HEK293 (cell line): Measurements from ENCODE around the gene MTA3.

ENCODE experiments used
- CTCF ChIA-PET: fragments of 350-600 bp; formaldehyde crosslinking; extraction: SDS; loops from one replicate; lab custom pipeline; 2021; ENCODE audit warnings: antibody characterized with exemption; lab: Yijun Ruan, JAX
- POLR2A ChIA-PET: fragments of 300-600 bp; formaldehyde crosslinking; extraction: SDS; loops from one replicate; lab custom pipeline; 2020; ENCODE audit warnings: antibody characterized with exemption, inconsistent platforms; lab: Yijun Ruan, JAX
- H3K27ac ChIP-seq: fragments of 200-500 bp; sonication (Bioruptor generic); 2 replicates; pipeline ENCODE4 v1.5.1; 2014; ENCODE audit warnings: low read depth, low read length, control low read depth, inconsistent platforms; ENCODE audit errors: extremely low read depth
- H3K36me3 ChIP-seq, 2 experiments: fragments of 200-500 bp in 1 of 2; sonication (Bioruptor generic) in 1 of 2; 1 replicate in 1 of 2; 2 replicates in 1 of 2; pipeline ENCODE4 v1.5.1; 2014 to 2017; ENCODE audit warnings: inconsistent platforms in 2 of 2, low read length in 2 of 2; ENCODE audit not compliant: control insufficient read depth in 2 of 2, insufficient read depth in 1 of 2
- H3K4me1 ChIP-seq: fragments of 200-500 bp; sonication (Bioruptor generic); 2 replicates; pipeline ENCODE4 v1.5.1; 2014; ENCODE audit warnings: mild to moderate bottlenecking, low read length, inconsistent platforms; ENCODE audit not compliant: control insufficient read depth, insufficient read depth
- H3K4me3 ChIP-seq: 2 replicates; pipeline ENCODE4 v1.5.1; 2011; ENCODE audit warnings: low read depth, mild to moderate bottlenecking, control low read depth, low read length, moderate library complexity
- H3K9me3 ChIP-seq: fragments of 200-500 bp; sonication (Bioruptor generic); 2 replicates; pipeline ENCODE4 v1.5.1; 2014; ENCODE audit warnings: low read depth, low read length, inconsistent platforms; ENCODE audit not compliant: control insufficient read depth, insufficient read depth
- SCRT2 ChIP-seq: fragments of 450-650 bp; formaldehyde crosslinking; IDR thresholded peaks from 2 replicates; pipeline ENCODE4 v1.5.1; 2016; ENCODE audit warnings: missing biosample characterization, missing genetic modification characterization
- SP7 ChIP-seq: fragments of 450-650 bp; formaldehyde crosslinking; IDR thresholded peaks from 2 replicates; pipeline ENCODE4 v1.5.1; 2016; ENCODE audit warnings: missing biosample characterization, missing genetic modification characterization
- ZBTB48 ChIP-seq: fragments of 450-650 bp; formaldehyde crosslinking; IDR thresholded peaks from 2 replicates; pipeline ENCODE4 v1.5.1; 2016; ENCODE audit warnings: missing biosample characterization, missing genetic modification characterization
- ZFHX2 ChIP-seq: fragments of 450-650 bp; formaldehyde crosslinking; conservative IDR thresholded peaks from 2 replicates; pipeline ENCODE4 v1.5.1; 2016; ENCODE audit warnings: missing biosample characterization, missing genetic modification characterization
- ZNF114 ChIP-seq: fragments of 450-650 bp; formaldehyde crosslinking; IDR thresholded peaks from 2 replicates; pipeline ENCODE4 v1.5.0; 2017; ENCODE audit warnings: missing biosample characterization, missing genetic modification characterization
- ZNF121 ChIP-seq: fragments of 450-650 bp; formaldehyde crosslinking; IDR thresholded peaks from 2 replicates; pipeline ENCODE4 v1.5.1; 2016; ENCODE audit warnings: missing biosample characterization, missing genetic modification characterization
- ZNF132 ChIP-seq: fragments of 450-650 bp; formaldehyde crosslinking; IDR thresholded peaks from 2 replicates; pipeline ENCODE4 v1.5.1; 2017; ENCODE audit warnings: missing biosample characterization, missing genetic modification characterization, borderline replicate concordance
- ZNF157 ChIP-seq: fragments of 450-650 bp; formaldehyde crosslinking; IDR thresholded peaks from 2 replicates; pipeline ENCODE4 v1.5.1; 2016; ENCODE audit warnings: missing biosample characterization, missing genetic modification characterization
- ZNF19 ChIP-seq: fragments of 450-650 bp; formaldehyde crosslinking; IDR thresholded peaks from 2 replicates; pipeline ENCODE4; 2016; ENCODE audit warnings: missing biosample characterization, missing genetic modification characterization, low read depth
- ZNF292 ChIP-seq: fragments of 450-650 bp; formaldehyde crosslinking; IDR thresholded peaks from 2 replicates; pipeline ENCODE4 v1.5.1; 2016; ENCODE audit warnings: low read depth, missing biosample characterization, missing genetic modification characterization, borderline replicate concordance
- ZNF433 ChIP-seq: fragments of 450-650 bp; formaldehyde crosslinking; IDR thresholded peaks from 2 replicates; pipeline ENCODE4 v1.5.1; 2016; ENCODE audit warnings: missing biosample characterization, missing genetic modification characterization, low read depth
- ZNF510 ChIP-seq: fragments of 450-650 bp; formaldehyde crosslinking; IDR thresholded peaks from 2 replicates; pipeline ENCODE4 v1.5.1; 2018; ENCODE audit warnings: mild to moderate bottlenecking, missing genetic modification characterization, missing biosample characterization; ENCODE audit not compliant: insufficient replicate concordance
- ZNF544 ChIP-seq: fragments of 450-650 bp; formaldehyde crosslinking; IDR thresholded peaks from 2 replicates; pipeline ENCODE4 v1.5.0; 2017; ENCODE audit warnings: missing biosample characterization, missing genetic modification characterization
- ZNF664 ChIP-seq: fragments of 450-650 bp; formaldehyde crosslinking; IDR thresholded peaks from 2 replicates; pipeline ENCODE4 v1.5.1; 2016; ENCODE audit warnings: missing biosample characterization, missing genetic modification characterization
- ZNF777 ChIP-seq: fragments of 450-650 bp; formaldehyde crosslinking; IDR thresholded peaks from 2 replicates; pipeline ENCODE4 v1.5.1; 2017; ENCODE audit warnings: missing biosample characterization, missing genetic modification characterization, borderline replicate concordance
- TF ChIP-seq, protein P1 (sequence below): fragments of 450-650 bp; formaldehyde crosslinking; IDR thresholded peaks from 2 replicates; pipeline ENCODE4 v1.5.1; 2016; ENCODE audit warnings: missing biosample characterization, missing genetic modification characterization
- TF ChIP-seq, protein P2 (sequence below): fragments of 450-650 bp; formaldehyde crosslinking; IDR thresholded peaks from 2 replicates; pipeline ENCODE4 v1.5.1; 2016; ENCODE audit warnings: missing biosample characterization, missing genetic modification characterization

Gene MTA3

DNA sequence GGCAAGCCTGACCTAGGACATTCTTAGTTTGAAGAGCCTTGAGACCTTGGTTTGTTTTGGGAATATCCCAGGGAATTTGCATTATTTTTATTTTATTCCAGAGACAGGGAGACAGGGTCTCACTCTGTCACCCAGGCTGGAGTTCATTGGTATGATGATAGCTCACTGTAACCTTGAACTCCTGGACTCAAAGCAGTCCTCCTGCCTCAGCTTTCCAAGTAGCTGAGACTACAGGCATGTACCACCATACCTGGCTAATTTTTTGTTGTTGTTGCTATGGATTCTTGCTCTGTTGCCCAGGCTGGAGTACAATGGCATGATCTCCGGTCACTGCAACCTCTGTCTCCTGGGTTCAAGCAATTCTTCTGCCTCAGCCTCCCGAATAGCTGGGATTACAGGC, 4.8 kb downstream of the MTA3 start:
- Histone ChIP-seq H3K4me3 (no peak overlapping the region), H3K4me1 (no peaks in the 10 kb centered on the region), H3K9me3 (no peaks in the 10 kb centered on the region), H3K27ac (no peak overlapping the region), H3K36me3 (peaks cover 51 to 61% of the 10 kb centered on the region in 2 experiments)
- TF ChIP-seq ZBTB48 (tag by site-specific recombination) = no peak
- TF ChIP-seq ZNF132 (tag by site-specific recombination) = no peak
- no peak for TF ChIP-seq SP7
- TF ChIP-seq ZNF19 (tag by site-specific recombination) = no peak
- no peak for TF ChIP-seq ZNF777 (tag by site-specific recombination)
- no peak for TF ChIP-seq SCRT2
- ChIA-PET CTCF (interaction anchor here (0.6 kb wide), 1 partner anchor 75 kb away, joined by 3 read pairs; no protein-coding TSS in a partner anchor), POLR2A (no interaction called here)

DNA sequence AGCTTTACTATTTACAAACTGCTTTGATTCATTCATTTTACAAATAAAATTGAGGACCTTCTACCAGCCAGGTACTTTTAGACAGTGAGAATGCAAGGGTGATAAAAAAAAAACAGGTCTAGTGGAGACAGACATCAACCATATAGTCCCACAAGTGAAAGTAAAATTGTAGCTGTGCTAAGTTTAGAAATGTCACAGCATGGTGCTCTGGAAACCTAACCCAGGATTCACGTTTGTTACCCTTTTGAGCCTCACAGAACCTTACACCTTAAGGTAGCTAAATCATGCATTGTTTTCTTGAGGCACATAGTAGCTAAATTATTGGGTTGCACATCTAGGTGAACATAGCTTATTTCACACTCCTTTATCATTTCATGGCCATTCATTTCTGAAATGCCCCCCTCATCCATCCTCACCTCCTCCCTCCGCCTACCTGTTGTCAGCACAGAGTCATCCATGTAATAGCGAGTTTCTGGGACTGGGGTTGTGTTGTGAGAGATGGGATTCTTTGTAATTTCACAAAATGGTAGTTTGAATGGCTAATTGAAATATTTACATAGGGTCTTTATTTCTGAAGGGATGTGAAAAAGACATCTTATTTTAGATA, 7.1 kb downstream of the MTA3 start:
- ChIA-PET POLR2A (no interaction called here), CTCF (interaction anchor here (0.6 kb wide), 1 partner anchor 20 kb away, joined by 3 read pairs; no protein-coding TSS in a partner anchor)
- Histone ChIP-seq H3K27ac (no peak overlapping the region), H3K4me1 (no peaks in the 10 kb centered on the region), H3K36me3 (peaks cover 63 to 81% of the 10 kb centered on the region in 2 experiments), H3K4me3 (no peak overlapping the region), H3K9me3 (no peaks in the 10 kb centered on the region)
- TF ChIP-seq ZNF157 (tag by site-specific recombination) (no peak), ZNF664 (tag by site-specific recombination) (peak; percentile 80), ZNF114 (no peak)

DNA sequence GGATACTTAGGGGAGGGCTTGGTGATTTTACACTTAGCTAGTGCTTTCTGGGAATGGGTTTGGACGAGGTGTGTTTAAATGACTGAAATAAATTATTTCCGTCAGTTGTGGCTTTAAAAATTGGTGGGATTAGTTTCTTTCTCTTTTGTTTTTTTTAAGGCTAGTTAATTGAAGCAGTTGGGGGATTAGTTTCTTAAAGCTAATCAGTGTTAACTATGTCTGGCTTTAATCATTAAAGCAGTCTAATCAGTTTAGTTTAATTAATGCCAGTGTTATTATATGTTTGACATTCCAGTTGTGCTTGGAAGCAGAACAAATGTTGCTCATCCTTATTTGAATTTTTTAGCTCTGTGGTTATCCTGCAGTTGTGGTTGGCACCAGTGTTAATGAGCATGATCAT, 10.2 kb downstream of the MTA3 start:
- CTCF ChIA-PET = interaction anchor here (1.0 kb wide), 1 partner anchor 12 kb away, joined by 4 read pairs; no protein-coding TSS in a partner anchor
- POLR2A ChIA-PET = interaction anchor here (1.5 kb wide), 1 partner anchor 9 kb away, joined by 4 read pairs; no protein-coding TSS in a partner anchor

GRCh38 chr2:42581257-42581656, 12.8 kb downstream of the MTA3 start:
- TF ChIP-seq ZNF121 (tag by site-specific recombination) = 0 out of 2 replicates have a peak, but pooled peaks have one; percentile 26
- TF ChIP-seq ZNF510 (tag by site-specific recombination) = no peak
- no peak for TF ChIP-seq ZNF292 (tag by site-specific recombination)
- TF ChIP-seq, protein P1, sequence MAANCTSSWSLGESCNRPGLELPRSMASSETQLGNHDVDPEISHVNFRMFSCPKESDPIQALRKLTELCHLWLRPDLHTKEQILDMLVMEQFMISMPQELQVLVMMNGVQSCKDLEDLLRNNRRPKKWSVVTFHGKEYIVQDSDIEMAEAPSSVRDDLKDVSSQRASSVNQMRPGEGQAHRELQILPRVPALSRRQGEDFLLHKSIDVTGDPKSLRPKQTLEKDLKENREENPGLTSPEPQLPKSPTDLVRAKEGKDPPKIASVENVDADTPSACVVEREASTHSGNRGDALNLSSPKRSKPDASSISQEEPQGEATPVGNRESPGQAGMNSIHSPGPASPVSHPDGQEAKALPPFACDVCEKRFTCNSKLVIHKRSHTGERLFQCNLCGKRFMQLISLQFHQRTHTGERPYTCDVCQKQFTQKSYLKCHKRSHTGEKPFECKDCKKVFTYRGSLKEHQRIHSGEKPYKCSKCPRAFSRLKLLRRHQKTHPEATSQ (tag by site-specific recombination) = no peak
- TF ChIP-seq ZFHX2 (tag by site-specific recombination) = no peak
- no peak for TF ChIP-seq ZNF114
- TF ChIP-seq ZNF544 = no peak
- POLR2A ChIA-PET = interaction anchor here (0.7 kb wide), 2 partner anchors 44 to 59 kb away, joined by 3 to 5 read pairs; no protein-coding TSS in a partner anchor
- no peak overlapping the region for H3K27ac ChIP-seq
- no peaks in the 10 kb centered on the region for H3K4me1 ChIP-seq
- H3K9me3 ChIP-seq = no peaks in the 10 kb centered on the region
- H3K36me3 ChIP-seq = peaks cover 54 to 59% of the 10 kb centered on the region in 2 experiments
- H3K4me3 ChIP-seq = no peak overlapping the region
- CTCF ChIA-PET = interaction anchor here (0.6 kb wide), 1 partner anchor 1639 kb away, joined by 3 read pairs; no protein-coding TSS in a partner anchor

More for the DNA sequence above, 10.2 kb downstream of the MTA3 start:
- TF ChIP-seq, protein P2, sequence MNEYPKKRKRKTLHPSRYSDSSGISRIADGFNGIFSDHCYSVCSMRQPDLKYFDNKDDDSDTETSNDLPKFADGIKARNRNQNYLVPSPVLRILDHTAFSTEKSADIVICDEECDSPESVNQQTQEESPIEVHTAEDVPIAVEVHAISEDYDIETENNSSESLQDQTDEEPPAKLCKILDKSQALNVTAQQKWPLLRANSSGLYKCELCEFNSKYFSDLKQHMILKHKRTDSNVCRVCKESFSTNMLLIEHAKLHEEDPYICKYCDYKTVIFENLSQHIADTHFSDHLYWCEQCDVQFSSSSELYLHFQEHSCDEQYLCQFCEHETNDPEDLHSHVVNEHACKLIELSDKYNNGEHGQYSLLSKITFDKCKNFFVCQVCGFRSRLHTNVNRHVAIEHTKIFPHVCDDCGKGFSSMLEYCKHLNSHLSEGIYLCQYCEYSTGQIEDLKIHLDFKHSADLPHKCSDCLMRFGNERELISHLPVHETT = no peak
- TF ChIP-seq ZNF157 (tag by site-specific recombination) (no peak), SCRT2 (no peak), ZNF433 (no peak)
- peaks cover 55 to 78% of the 10 kb centered on the region in 2 experiments for H3K36me3 ChIP-seq
- H3K4me3 ChIP-seq = no peak overlapping the region
- no peaks in the 10 kb centered on the region for H3K4me1 ChIP-seq
- H3K9me3 ChIP-seq = no peaks in the 10 kb centered on the region
- H3K27ac ChIP-seq = no peak overlapping the region
